Smooth muscle cell (in vitro differentiated cells): ENCODE data around the gene RCN1. TPM values are rescaled to one million over a fixed set of nuclear protein-coding genes. Genes with fewer than 3 reads are reported as not detected.
"Not testable (repeated sequence)": the region's sequence is repeated elsewhere in the genome, so short reads cannot be mapped to it uniquely, and the experiment has no call there.

Source experiments
- DNase-seq: peaks from one replicate; lab custom pipeline; 2025; ENCODE audit not compliant: unreplicated experiment; lab: John Stamatoyannopoulos, UW
- H2AFZ ChIP-seq: fragments of 200-600 bp; sonication (generic); 2 replicates; pipeline ENCODE4 v1.6.0; 2016; ENCODE audit warnings: antibody characterized with exemption, low read depth, mild to moderate bottlenecking
- H3F3A ChIP-seq: fragments of 200-600 bp; sonication (generic); 2 replicates; pipeline ENCODE4 v1.6.0; 2017; ENCODE audit warnings: antibody characterized with exemption, low read depth
- H3K27ac ChIP-seq: fragments of 200-600 bp; sonication (generic); 2 replicates; pipeline ENCODE4 v1.5.1; 2016; ENCODE audit warnings: low read depth, mild to moderate bottlenecking
- H3K27me3 ChIP-seq: fragments of 200-600 bp; sonication (generic); 2 replicates; pipeline ENCODE4 v1.6.1; 2016; ENCODE audit warnings: low read depth, mild to moderate bottlenecking
- H3K36me3 ChIP-seq: fragments of 200-600 bp; sonication (generic); 2 replicates; pipeline ENCODE4 v1.5.1; 2016; ENCODE audit warnings: low read depth
- H3K4me1 ChIP-seq: fragments of 200-600 bp; sonication (generic); 2 replicates; pipeline ENCODE4 v1.5.1; 2016; ENCODE audit warnings: low read depth
- H3K4me2 ChIP-seq: fragments of 200-600 bp; sonication (generic); 2 replicates; pipeline ENCODE4 v1.6.0; 2016; ENCODE audit warnings: mild to moderate bottlenecking
- H3K4me3 ChIP-seq: fragments of 200-600 bp; sonication (generic); 2 replicates; pipeline ENCODE4 v1.5.1; 2016; ENCODE audit warnings: mild to moderate bottlenecking
- H3K79me2 ChIP-seq: fragments of 200-600 bp; sonication (generic); 2 replicates; pipeline ENCODE4 v1.6.0; 2016; ENCODE audit warnings: low read depth, mild to moderate bottlenecking
- H3K9ac ChIP-seq: fragments of 200-600 bp; sonication (generic); 2 replicates; pipeline ENCODE4 v1.6.0; 2016; ENCODE audit warnings: low read depth
- H3K9me3 ChIP-seq: fragments of 200-600 bp; sonication (generic); replicated peaks from 2 replicates; pipeline ENCODE4 v1.5.1; 2016; ENCODE audit warnings: low read depth
- H4K20me1 ChIP-seq: fragments of 200-600 bp; sonication (generic); 2 replicates; pipeline ENCODE4 v1.6.0; 2016; ENCODE audit warnings: low read depth
- CTCF ChIP-seq: fragments of 200-600 bp; sonication (generic); IDR thresholded peaks from 2 replicates; pipeline ENCODE4 v1.5.1; 2017; ENCODE audit warnings: borderline replicate concordance, mild to moderate bottlenecking, antibody characterized with exemption; ENCODE audit not compliant: insufficient read depth, poor library complexity, severe bottlenecking
- WGBS: methylation state at CpG from one replicate; pipeline ENCODE4 v1.1.7; 2016; ENCODE audit warnings: low lambda C conversion rate; 5-methylcytosine and 5-hydroxymethylcytosine counted together
- polyA plus RNA-seq: library from polyadenylated mRNA; unstranded; fragments of >200 nt; fragmentation: Nextera tagmentation; extraction: Ambion mirVana; gene quantifications from 2 replicates; pipeline ENCODE4 v1.2.1, GENCODE V29; 2016
- total RNA-seq: library from RNA; depleted of rRNA; stranded (reverse); fragments of >200 nt; gene quantifications from 2 replicates; pipeline ENCODE4 v1.2.3, GENCODE V29; 2014

RCN1 gene
- total and polyA plus RNA-seq, 2 experiments from 2014 or later = 244 to 372 TPM

- H4K20me1 ChIP-seq = no peaks in the 10 kb centered on the region
- H3K9ac ChIP-seq = no peak overlapping the region
- TF ChIP-seq CTCF = no peak
- no peaks in the 10 kb centered on the region for H3K4me1 ChIP-seq
- H3K79me2 ChIP-seq = no peaks in the 10 kb centered on the region
- no peaks in the 10 kb centered on the region for H3F3A ChIP-seq
- H3K36me3 ChIP-seq = no peaks in the 10 kb centered on the region
- no peak overlapping the region for H3K4me2 ChIP-seq
- H3K9me3 ChIP-seq = no peaks in the 10 kb centered on the region
- H2AFZ ChIP-seq = no peak overlapping the region
- H3K4me3 ChIP-seq = no peak overlapping the region
- H3K27me3 ChIP-seq = peaks cover 19% of the 10 kb centered on the region
- DNase-seq = no peak
- H3K27ac ChIP-seq = no peak overlapping the region
- 100% methylated on average over 2 of the region's 2 CpGs for WGBS
Observed at GRCh38 chr11:32055861-32056260, 35.0 kb upstream of the RCN1 start.

- no peaks in the 10 kb centered on the region for H3K9me3 ChIP-seq
- no peak for DNase-seq
- no peaks in the 10 kb centered on the region for H4K20me1 ChIP-seq
- H3K36me3 ChIP-seq = no peaks in the 10 kb centered on the region
- H3K4me1 ChIP-seq = no peaks in the 10 kb centered on the region
- no peak for TF ChIP-seq CTCF
- H3K79me2 ChIP-seq = no peaks in the 10 kb centered on the region
- H3F3A ChIP-seq = no peaks in the 10 kb centered on the region
- peaks cover 15% of the 10 kb centered on the region for H3K27me3 ChIP-seq
- H2AFZ ChIP-seq = no peak overlapping the region
- no peak overlapping the region for H3K27ac ChIP-seq
- no peak overlapping the region for H3K4me3 ChIP-seq
- 78% methylated on average over 6 of the region's 6 CpGs for WGBS
- no peak overlapping the region for H3K9ac ChIP-seq
- H3K4me2 ChIP-seq = no peak overlapping the region
Observed at GRCh38 chr11:32056438-32056837, 34.4 kb upstream of the RCN1 start.

GRCh38 chr11:32059686-32060462 lies 31.0 kb upstream of the RCN1 start:
- Histone ChIP-seq H3K27me3 (peaks cover 16% of the 10 kb centered on the region), H3K9ac (no peak overlapping the region), H3K9me3 (no peaks in the 10 kb centered on the region), H4K20me1 (no peaks in the 10 kb centered on the region), H3K79me2 (no peaks in the 10 kb centered on the region), H3K4me2 (no peak overlapping the region), H3K4me1 (no peaks in the 10 kb centered on the region), H3K27ac (no peak overlapping the region), H2AFZ (no peak overlapping the region), H3F3A (no peaks in the 10 kb centered on the region), H3K4me3 (no peak overlapping the region), H3K36me3 (no peaks in the 10 kb centered on the region)
- 89% methylated on average over 6 of the region's 6 CpGs for WGBS
- no peak for TF ChIP-seq CTCF
- no peak for DNase-seq

- no peak overlapping the region for H3K27ac ChIP-seq
- H3K9ac ChIP-seq = no peak overlapping the region
- peaks cover 25% of the 10 kb centered on the region for H3K27me3 ChIP-seq
- H3K9me3 ChIP-seq = no peaks in the 10 kb centered on the region
- no peaks in the 10 kb centered on the region for H3K79me2 ChIP-seq
- H3K4me2 ChIP-seq = no peak overlapping the region
- H3K4me1 ChIP-seq = no peaks in the 10 kb centered on the region
- no peak for TF ChIP-seq CTCF
- no peaks in the 10 kb centered on the region for H3F3A ChIP-seq
- H3K36me3 ChIP-seq = no peaks in the 10 kb centered on the region
- H2AFZ ChIP-seq = no peak overlapping the region
- no peak overlapping the region for H3K4me3 ChIP-seq
- H4K20me1 ChIP-seq = no peaks in the 10 kb centered on the region
- 90% methylated on average over 3 of the region's 3 CpGs for WGBS
- no peak for DNase-seq
Observed at GRCh38 chr11:32062540-32062939, 28.3 kb upstream of the RCN1 start.

GRCh38 chr11:32063031-32063430 lies 27.8 kb upstream of the RCN1 start:
- H3K36me3 ChIP-seq, H3F3A ChIP-seq, DNase-seq, H3K9ac ChIP-seq, H3K9me3 ChIP-seq, H3K27ac ChIP-seq, H3K4me2 ChIP-seq, H3K4me1 ChIP-seq, H3K79me2 ChIP-seq, H3K4me3 ChIP-seq, H2AFZ ChIP-seq, H4K20me1 ChIP-seq: not testable (repeated sequence)
- 90% methylated on average over 3 of the region's 3 CpGs for WGBS
- H3K27me3 ChIP-seq = peaks cover 23% of the 10 kb centered on the region
